ENCODE results near the gene NUBPL.
A peak's percentile ranks its signal among the peaks of the same experiment; 100 is the strongest.

- TF ChIP-seq, protein P1, sequence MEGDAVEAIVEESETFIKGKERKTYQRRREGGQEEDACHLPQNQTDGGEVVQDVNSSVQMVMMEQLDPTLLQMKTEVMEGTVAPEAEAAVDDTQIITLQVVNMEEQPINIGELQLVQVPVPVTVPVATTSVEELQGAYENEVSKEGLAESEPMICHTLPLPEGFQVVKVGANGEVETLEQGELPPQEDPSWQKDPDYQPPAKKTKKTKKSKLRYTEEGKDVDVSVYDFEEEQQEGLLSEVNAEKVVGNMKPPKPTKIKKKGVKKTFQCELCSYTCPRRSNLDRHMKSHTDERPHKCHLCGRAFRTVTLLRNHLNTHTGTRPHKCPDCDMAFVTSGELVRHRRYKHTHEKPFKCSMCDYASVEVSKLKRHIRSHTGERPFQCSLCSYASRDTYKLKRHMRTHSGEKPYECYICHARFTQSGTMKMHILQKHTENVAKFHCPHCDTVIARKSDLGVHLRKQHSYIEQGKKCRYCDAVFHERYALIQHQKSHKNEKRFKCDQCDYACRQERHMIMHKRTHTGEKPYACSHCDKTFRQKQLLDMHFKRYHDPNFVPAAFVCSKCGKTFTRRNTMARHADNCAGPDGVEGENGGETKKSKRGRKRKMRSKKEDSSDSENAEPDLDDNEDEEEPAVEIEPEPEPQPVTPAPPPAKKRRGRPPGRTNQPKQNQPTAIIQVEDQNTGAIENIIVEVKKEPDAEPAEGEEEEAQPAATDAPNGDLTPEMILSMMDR (IDR thresholded peaks at IDR 0.05): peak in 4 of 5 experiments; percentile 11 to 22 (median 15)
- no peak for TF ChIP-seq EP300 (IDR thresholded peaks at IDR 0.05; ENCODE audit: low read depth)
- TF ChIP-seq POLR2A (IDR thresholded peaks at IDR 0.05): no peak
Observed at GRCh38 chr14:31787377-31787776, 226.2 kb downstream of the NUBPL start.
